GM18907 (cell line): ENCODE measurements around the gene LMO7.
A peak's percentile ranks its signal among the peaks of the same experiment; 100 is the strongest.
"Not testable (repeated sequence)": the region's sequence is repeated elsewhere in the genome, so short reads cannot be mapped to it uniquely, and the experiment has no call there.

Experiments used
- ATAC-seq: cut with Tn5 transposase; IDR thresholded peaks from one replicate; pipeline ENCODE4 v1.9.1; 2021; ENCODE audit warnings: mild to moderate bottlenecking, moderate library complexity; ENCODE audit not compliant: unreplicated experiment

The LMO7 gene

DNA sequence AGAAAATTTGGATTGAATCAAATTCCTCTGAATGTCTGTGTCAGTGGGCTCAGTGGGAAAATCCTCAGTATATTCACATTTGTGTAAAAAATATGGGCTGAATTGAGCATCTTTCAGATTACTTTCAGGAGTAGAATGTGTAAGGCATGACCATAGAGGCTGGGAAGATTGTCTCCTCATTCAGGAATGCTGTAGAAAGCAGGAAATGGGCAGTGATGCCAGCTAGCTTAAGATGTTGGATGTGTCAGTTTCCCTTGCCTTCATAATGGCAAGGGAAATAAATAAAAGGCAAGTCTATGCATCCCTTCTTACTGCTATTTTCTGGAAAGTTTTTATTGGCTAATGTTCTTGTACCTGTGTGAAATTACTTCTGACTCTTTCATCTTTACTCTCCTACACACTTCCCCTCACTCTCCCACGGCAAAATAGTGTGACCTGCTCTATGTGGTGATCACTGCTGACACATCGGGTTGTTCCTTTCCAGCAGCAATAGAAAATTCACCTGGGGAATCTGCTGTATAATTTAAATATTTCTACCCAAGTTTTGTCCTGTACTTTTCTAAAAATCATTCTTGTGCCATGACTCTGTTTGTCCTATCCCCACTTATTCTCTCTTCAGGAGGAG lies 103.2 kb downstream of the LMO7 start:
- ATAC-seq: no peak

- ATAC-seq: no peak
Measured at GRCh38 chr13:75740031-75740430, 103.9 kb downstream of the LMO7 start.

- ATAC-seq: not testable (repeated sequence)
Measured at GRCh38 chr13:75743072-75743471, 106.9 kb downstream of the LMO7 start.

GRCh38 chr13:75744127-75744526 lies 108.0 kb downstream of the LMO7 start:
- no peak for ATAC-seq

- no peak for ATAC-seq
Measured at GRCh38 chr13:75745387-75745786, 109.3 kb downstream of the LMO7 start.

DNA sequence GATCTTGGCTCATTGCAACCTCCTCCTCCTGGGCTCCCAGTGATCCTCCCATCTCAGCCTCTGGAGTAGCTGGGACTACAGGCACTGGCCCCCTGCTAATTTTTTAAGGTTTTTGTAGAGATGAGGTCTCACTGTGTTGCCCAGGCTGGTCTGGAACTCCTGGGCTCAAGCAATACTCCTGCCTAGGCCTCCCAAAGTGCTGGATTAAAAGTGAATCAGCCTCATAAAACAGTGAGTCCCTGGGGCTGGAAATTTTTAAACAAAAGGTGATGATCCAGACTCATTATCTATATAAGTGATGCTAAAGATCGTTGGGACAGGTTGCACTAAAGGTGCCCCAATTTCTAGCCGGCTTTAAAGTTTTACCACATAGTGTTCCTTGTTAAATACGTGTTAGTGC lies 112.7 kb downstream of the LMO7 start:
- no peak for ATAC-seq

GRCh38 chr13:75749407-75749806 lies 113.3 kb downstream of the LMO7 start:
- ATAC-seq: no peak

DNA sequence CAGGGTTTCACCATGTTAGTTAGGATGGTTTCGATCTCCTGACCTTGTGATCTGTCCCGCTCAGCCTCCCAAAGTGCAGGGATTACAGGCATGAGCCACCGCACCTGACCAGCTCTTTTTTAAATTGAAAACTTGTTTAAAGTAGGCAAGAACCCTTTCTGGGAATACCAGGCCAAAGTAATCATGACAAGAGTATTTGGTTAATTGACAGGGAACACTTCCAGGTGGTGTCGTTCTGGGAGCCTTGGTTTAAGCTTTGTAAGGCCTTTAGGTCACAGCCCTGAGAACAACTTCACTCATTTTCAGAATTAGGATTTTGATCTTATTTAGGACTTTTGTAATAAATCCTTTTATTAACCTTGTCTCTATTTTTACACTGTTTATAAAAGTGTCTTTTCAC lies 115.2 kb downstream of the LMO7 start:
- no peak for ATAC-seq

GRCh38 chr13:75752826-75753225 lies 116.7 kb downstream of the LMO7 start:
- no peak for ATAC-seq

DNA sequence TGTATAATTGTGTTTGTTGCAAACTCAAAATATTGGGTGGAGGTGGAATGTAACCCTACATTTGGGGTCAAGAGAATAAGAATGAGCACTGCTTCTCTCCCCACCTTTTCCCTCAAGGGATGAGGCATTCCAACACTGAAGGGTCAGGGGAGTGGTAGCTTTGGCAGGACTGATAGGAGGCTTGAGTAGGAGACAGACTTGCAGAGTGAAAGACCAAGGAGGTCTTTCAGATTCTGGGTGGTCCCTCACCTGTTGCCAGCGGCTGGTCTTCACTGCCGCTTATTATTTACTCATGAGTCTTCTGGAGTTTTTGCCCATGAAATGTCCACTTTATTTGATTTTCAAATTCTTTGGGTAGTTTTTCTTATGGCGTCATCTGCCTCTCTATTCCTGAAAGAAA lies 118.8 kb downstream of the LMO7 start:
- no peak for ATAC-seq

- ATAC-seq: no peak
Measured at GRCh38 chr13:75757336-75757735, 121.2 kb downstream of the LMO7 start.

DNA sequence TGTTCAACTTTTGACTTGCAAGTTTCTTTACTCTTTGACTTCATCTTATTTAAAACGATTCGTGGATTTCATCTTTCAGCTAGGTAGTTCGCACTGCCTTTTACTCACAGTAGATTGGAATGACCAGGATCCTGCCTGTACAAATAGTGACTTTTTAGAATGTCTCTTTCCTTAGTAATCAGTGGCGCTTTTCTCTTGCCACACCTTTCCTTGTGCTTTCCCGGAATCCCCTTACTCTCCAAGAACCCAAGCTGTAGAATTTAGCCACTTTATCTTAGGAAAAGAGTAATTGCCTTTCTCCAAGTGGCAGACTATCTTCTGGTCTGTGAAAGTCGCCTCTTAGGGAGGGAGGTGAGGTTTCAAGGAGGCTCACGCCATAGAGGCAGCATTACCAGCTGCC lies 123.4 kb downstream of the LMO7 start:
- ATAC-seq: no peak

DNA sequence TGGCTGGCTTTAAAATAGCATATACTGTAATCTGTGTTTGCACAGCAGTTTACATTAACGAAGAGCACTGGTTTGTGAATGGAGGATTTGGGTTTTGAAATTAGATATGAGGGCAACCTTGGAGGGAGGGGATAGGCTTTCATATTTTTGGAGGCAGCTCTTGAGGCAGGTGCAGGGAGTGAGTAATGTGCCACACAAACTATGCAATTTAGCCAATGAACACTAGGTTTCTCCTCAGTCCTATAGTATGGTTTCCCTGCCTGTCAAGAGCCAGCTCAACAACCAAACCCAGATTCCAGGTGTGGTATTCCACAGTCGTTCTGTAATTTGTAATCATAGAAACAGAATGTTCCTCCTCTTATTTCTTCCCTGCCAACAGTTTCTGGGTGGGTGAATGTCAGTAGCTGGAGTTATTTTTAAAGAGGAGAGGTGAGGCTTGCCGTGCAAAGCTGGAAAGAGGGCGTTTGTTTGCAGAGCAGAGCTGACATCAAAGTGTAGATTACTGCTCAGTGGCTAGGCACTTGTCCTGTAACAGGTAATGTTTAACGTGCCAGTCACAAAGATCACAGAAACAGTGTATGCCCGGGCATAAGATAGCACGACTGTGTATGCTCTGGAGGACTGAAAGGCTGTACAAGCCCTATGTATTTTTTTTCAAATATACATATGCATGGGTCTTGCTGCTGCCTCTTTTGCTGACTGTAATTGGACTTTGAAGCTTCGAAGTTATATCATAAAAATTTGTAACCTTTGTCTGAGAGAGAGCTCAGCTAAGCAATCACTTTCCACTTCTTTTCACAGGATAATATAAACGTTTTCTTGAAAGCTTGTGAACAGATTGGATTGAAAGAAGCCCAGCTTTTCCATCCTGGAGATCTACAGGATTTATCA lies 124.2 kb downstream of the LMO7 start:
- ATAC-seq: peak; percentile 69

- ATAC-seq: peak; percentile 29
Measured at GRCh38 chr13:75761369-75761768, 125.2 kb downstream of the LMO7 start.

GRCh38 chr13:75762076-75762937 lies 126.2 kb downstream of the LMO7 start:
- ATAC-seq: peak; percentile 94

DNA sequence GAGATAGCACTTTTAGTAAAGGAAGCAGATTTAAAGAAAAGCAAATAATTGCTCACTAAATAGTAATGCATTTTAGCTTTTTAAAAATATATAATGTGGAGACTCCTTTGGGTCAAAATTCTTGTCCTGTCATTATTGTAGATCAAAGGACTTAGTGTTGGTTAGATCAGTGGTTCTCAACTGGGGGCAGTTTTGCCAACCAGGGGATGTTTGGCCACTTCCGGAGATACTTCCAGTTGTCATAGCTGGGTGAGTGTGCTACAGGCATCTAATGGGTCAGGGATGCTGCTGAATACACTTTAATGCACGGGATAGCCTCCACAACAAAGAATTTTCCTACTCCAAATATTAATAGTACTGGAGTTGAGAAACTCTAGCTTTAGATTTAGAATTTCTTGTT lies 126.8 kb downstream of the LMO7 start:
- peak; percentile 13 for ATAC-seq

GRCh38 chr13:75763512-75763911 lies 127.4 kb downstream of the LMO7 start:
- no peak for ATAC-seq

DNA sequence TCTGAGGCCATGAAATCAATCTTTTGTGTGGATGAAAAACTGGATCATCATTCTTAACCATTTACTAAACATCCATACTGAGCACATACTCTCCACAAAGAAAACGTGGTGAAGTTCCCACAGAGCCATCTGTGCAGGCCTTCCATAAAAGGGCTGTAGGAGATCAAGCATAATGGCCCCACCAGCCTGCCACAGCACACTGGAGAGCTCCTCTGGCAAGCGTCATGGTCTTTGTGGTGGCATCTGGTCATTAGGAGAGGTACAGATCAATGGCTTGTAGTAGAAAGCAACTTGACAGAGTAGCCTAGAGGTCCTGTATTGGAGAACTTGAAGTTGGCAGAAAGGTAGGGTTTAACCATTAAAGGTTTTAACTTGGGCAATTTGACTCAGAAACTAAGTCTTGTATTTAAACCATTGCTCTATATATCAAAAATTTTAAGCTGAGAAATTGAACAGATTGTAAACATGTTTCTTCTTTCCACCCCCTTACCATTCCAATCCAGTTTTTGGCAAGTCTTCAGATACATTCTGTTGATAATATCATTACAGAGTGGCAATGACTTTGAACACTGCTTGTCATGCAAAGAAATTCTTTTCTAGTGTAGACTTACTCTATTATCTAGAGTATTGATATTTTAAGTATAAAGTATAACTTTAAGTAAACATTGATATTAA lies 128.3 kb downstream of the LMO7 start:
- no peak for ATAC-seq

- no peak for ATAC-seq
Measured at GRCh38 chr13:75764926-75765310, 128.8 kb downstream of the LMO7 start.

DNA sequence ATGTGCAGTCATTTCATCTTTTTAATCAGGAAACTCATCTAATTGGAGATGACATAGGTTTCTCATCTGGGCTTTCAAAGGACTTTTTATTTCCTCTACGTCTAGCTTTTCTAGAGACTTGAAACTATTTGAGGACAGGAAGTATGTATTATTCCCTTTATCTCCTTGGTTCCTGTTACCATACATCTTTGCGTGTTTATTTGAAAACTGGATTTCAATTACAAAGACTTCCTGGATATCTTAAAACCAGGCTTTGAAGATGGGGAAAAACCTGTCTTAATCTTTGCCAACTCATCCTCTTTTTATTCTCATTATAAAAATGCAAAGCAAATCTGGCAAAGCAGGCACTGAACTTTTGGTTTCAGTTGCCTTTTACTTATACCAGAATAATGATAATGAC lies 130.5 kb downstream of the LMO7 start:
- no peak for ATAC-seq
